ENCODE data around the gene CDKN2AIP.
A peak's percentile ranks its signal among the peaks of the same experiment; 100 is the strongest.
"Not testable (repeated sequence)": the region's sequence is repeated elsewhere in the genome, so short reads cannot be mapped to it uniquely, and the experiment has no call there.

Gene CDKN2AIP

DNA sequence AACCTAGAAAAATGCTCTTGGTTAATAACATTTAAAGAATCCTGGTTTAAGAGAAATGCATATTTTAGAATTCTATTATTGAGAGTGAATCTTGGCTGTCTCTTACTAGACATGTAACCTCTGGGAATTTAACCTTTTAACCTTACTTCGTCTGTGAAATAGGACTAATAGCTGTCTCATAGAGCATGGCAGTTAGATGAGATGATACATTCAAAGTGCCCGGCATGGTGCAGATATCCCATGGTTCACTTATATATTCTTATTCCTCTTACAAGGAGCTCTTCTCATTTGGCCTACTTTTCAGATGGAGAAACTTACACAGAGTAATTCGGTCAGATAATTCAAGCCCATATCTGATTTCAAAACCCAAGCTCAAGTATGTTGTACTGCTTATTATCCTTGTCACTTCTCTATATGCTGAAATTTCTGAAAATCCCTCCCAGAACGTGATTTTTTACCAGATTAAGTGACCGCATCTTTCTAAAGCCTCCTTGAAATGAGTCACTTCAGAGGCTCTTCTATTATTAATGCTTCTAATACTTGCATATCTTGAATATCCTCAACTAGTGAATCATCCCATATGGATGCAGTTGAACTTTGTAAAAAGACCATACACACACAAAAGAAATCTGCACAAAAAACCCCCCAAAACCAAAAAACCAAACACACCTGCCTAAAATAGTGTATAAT, 4.9 kb downstream of the CDKN2AIP start:
- no peak for DNase-seq

DNA sequence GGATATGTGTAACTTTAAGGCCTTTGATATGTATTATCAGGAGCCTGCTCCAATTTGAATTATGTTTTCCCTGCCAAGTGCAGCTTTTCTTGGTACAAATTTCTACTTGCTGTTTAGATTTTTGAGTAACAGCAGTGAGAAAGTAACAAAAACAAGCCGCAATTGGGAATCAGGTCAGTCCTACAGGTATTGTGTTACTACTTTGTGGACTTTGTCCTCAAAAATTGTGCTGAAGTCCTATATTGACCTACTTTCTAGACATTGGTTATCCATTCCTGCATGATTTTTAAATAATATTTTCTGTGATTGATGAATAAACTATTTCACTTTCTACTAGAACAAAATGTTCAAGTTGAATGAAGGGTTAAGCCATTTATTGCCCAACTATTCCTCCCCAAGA, 5.7 kb downstream of the CDKN2AIP start:
- DNase-seq = no peak

DNA sequence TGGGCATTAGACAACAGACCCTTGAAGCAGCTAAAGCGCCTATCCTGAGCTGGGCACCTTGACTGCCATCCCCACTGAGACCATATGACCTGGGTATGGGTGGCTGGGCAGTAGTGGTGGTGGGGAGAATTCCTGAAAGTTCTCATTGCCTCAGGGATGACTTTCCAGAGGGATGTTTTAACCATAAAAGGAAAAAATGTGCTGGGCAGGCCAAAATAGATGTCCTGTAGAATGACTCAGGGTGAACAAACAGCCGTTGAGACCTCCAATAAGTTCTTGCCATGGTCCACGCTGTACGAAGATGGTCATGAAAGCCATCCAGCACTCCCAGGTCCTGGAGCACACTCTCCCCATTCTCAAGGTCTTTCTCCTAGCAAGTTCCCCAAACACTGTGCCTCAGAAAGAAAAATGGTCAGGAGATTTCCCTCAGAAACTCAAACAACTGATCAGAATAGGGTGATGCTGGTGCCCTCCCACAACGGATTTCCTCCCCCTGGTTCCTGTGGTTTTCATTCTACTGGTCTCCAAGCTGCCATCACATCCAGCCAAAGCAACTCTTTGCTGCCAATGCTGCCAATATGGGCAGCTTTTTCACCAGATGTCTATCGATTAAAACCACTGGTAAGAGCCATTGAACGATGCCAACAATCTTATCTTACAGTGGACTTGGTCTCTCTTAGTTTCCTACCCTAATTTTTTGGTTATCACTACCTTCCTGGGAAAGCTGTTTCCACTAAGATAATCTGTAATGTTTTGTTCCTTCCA, 11.2 kb downstream of the CDKN2AIP start:
- no peak for DNase-seq

DNA sequence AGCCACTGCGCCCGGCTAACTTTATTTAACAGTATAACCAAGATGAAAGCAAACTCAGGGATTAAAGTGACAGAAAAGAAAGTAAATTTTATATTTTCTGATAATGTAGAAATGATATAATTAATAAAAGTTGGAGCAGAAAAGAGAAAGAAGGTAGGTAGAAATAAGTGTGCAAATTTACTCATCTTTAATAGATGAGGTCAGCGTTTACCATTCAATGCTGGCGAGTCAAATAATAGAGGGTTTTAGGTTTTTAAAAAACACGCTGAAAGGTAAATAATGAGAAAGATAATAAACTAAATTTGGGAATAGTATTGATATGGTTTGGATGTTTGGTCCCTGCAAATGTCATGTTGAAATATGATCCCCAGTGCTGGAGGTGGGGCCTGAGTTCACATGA, 13.6 kb downstream of the CDKN2AIP start:
- no peak for DNase-seq

DNA sequence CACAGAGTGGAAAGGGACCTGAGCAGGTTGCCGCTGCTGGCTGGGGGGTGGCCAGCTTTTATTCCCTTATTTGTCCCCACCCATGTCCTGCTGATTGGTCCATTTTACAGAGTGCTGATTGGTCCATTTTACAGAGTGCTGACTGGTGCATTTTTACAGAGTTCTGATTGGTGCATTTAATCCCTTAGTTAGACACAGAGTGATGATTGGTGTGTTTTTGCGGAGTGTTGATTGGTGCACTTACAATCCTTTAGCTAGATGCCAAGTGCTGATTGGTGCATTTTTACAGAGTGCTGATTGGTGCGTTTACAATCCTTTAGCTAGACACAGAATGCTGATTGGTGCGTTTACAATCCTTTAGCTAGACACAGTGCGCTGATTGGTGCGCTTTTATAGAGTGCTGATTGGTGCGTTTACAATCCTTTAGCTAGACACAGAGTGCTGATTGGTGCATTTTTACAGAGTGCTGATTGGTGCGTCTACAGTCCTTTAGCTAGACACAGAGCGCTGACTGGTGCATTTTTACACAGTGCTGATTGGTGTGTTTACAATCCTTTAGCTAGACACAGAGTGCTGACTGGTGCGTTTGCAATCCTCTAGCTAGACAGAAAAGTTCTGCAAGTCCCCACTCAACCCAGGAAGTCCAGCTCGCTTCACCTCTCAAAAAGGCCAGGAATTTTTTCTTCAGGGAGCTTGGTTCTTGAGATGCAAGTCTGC, 19.6 kb downstream of the CDKN2AIP start:
- not testable (repeated sequence) for DNase-seq

DNA sequence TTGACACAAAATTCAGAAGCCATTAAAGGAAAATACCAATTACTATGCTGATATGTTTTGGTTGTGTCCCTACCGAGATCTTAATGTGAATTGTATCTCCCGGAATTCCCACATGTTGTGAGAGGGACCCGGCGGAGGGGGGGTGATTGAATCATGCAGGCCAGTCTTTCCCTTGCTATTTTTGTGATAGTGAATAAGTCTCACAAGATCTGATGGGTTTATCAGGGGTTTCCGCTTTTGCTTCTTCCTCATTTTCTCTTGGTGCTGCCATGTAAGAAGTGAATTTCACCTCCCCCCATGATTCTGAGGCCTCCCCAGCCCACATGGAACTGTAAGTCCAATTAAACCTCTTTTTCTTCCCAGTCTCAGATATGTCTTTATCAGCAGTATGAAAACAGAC, 21.4 kb downstream of the CDKN2AIP start:
- DNase-seq = not testable (repeated sequence)

DNA sequence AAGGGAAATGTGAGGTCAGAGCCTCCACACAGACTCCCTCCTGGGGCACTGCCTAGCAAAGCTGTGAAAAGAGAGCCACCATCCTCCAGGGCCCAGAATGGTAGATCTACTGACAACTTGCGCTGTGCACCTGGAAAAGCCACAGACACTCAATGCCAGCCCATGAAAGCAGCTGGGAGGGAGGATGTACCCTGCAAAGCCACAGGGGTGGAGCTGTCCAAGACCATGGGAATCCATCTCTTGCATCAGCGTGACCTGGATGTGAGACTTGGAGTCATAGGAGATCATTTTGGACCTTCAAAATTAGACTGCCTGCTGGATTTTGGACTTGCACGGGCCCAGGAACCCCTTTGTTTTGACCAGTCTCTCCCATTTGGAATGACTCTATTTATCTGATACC, 22.8 kb downstream of the CDKN2AIP start:
- no peak for DNase-seq

DNA sequence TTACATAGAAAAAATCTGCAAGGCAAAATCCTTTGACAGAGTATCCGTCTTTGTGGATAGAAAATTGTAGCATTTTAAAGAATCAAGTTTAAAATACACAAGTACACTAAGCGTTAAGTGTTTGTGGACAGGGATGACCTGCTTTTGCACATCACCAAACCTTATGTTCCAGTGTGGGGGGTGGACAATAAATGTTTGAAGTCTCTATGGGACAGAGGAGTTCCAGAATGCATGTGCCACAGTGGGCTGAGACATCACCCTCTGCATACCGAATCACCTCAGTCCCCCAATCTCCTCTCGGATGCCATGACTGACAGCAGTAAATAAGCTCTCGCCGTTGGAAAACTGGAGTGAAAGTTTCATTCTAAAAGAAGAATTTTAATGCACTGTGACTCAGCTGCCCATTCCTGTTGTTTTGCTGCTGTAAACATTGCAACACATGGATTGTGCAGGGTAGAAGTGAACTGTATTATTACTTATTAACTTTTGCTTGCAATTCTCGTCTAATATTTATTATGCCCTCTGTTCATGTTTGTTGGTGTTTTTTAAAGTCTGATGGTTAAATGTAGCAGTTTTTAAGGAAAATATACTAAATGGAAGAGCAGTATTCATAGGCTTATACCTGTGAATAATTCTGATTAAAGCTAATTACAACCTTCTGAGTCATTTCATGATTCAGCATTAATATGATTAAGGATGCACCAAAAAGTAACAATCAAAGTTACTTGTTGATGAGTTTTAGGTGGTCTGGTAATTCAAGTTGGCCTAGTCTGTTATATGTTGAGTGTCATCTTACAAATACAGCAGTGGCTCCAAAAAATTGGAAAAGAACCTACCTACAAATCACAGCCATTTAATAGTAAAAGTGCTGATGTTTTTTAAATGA, 24.0 kb downstream of the CDKN2AIP start:
- DNase-seq = no peak

DNA sequence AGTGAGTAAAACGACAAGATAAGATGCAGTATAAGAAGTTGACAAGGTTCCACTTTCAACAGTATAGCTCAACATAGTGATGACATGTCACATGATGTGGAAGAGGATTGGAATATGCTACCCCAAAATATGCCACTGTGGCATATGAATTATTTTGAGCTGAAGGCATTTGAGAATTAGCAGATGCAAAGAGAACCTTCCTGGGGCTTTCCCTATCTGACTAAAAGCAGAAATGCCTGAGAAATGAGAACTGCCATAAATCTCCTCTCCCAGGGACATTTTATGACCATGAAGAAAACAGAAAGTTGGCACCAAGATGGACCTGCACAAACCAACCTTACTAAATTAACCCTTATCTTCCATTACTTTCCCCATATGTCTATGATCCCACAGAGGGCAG, 24.8 kb downstream of the CDKN2AIP start:
- DNase-seq = no peak

DNA sequence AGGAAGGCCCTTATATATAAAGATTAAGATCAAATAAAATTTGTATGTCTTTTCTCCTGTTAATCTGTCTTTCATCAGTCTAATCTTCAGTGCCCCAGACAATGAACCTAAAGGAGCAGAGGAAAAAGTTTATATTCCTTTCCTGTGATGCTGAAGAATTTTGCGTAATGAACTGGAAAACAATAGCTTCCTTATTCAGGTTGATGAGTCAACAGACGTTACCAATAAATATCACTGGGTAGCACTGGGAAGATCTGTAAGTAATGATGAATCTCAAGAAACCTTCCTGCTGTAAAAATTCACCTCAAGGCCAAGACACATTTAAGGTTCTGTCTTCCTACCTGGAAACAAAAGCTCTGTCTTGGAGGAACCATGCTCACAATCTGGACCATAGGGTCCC, 25.5 kb downstream of the CDKN2AIP start:
- DNase-seq = no peak

DNA sequence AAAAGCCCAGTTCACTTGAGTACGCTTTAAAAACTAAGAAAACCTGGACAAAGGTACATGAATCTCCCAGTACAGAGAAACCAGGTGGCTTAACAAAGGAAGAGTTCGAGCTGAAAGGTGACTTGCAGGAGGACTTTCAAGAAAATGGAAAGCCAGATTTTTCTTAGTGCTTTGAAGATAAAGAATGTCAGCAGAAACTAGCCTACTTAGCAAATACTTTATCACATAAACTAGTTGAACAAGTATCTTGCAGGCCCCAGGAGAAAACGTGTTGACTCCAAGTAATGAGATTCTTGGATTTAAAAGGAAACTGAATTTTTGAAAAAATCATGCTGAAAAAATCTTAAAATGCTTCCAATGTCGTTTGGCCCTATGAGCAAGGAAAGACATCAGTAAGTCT, 26.4 kb downstream of the CDKN2AIP start:
- no peak for DNase-seq

DNA sequence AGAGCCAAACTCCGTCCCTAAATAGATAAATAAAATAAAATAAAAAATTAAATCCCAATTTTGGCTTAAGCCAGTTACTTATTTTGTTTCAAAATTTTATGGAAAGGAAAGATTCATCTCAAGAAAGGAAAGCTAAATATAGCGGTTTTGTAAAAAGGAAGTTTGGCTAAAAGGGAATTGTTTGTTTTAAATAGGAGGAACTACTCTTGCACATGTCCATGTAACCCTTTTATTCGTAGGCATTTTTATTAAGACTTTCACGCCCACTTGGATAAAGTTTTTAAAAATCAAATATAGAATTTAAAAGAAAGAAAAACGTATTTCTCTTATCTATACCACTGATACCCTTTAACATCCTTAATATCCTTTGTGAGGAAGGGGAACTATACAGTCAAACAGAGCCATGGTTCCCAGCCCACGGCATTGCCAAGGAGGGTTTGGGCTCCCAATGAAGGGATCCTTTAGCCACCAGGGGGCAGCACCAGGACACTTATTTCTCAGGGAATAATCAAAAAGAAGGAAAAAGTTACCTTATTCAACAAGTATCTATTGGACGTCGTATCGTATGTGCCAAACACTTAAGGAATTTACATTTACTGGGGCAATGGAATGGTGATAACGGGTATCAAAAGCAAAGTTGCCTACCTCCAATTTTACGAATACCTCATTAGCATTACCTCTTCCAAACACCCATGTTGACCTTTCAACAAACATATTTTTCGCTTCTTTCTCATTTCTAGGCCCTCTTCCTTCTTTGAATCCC, 27.7 kb downstream of the CDKN2AIP start:
- peak; percentile 20 for DNase-seq

DNA sequence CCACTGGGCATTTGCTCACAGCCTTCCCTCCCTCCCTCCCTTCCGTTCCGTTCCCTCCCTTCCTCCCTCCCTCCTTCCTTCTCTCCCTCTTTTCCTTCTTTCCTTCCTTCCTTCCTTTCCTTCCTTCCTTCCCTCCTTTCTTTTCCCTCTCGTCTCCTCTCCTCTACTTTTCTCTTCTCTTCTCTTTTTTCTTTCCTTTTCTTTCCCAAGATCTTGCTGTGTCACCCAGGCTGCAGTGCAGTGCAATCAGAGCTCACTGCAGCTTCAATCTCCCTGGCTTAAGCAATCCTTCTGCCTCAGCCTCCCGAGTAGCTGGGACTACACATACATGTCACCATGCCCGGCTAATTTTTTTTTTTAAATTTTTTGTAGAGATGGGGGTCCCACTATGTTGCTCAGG, 33.7 kb downstream of the CDKN2AIP start:
- DNase-seq = no peak

DNA sequence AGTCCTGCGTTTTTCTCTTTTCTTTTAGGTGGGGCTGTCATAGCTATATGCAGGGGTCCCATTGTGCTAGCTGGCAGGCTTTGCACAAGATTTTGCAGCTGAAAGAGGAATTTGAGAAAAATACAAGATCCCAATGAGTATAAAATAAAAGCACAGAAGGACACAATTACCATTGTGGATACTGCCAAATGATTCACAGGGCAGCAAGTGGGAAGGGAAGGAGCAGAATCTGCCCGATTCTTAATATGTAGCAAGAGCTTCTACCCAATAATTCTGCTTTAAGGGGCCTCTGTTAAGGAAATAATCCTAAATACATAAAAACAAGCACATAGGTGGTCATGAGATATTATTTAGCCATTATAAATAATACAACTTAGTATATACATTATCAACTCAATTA, 34.5 kb downstream of the CDKN2AIP start:
- DNase-seq = no peak

DNA sequence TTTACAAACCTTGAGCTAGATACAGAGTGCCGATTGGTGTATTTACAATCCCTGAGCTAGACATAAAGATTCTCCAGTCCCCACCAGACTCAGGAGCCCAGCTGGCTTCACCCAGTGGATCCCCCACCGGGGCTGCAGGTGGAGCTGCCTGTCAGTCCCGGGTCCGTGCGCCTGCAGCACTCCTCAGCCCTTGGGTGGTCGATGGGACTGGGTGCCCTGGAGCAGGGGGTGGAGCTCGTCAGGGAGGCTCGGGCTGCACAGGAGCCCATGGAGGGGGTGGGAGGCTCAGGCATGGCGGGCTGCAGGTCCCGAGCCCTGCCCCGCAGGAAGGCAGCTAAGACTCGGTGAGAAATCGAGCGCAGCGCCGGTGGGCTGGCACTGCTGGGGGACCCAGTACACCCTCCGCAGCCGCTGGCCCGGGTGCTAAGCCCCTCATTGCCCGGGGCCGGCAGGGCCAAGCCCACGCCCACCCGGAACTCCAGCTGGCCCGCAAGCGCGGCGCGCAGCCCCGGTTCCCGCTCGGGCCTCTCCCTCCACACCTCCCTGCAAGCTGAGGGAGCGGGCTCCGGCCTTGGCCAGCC, 38.2 kb downstream of the CDKN2AIP start:
- DNase-seq = not testable (repeated sequence)

DNA sequence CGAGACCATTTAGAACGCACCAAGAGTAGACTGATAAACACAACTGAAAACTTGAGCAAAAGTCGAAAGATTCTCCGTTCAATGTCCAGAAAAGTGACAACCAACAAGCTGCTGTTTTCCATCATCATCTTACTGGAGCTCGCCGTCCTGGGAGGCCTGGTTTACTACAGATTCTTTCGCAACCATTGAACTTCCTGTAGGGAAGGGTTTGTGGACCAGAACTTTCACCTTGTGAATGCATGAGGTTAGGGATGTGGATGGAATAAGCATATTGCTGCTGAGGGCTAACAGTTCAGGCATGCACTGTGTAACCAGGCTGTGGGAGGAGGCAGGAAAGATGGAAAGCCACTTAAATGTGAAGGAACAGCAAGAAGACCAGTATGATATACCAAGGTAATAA, 39.6 kb downstream of the CDKN2AIP start:
- DNase-seq = no peak

DNA sequence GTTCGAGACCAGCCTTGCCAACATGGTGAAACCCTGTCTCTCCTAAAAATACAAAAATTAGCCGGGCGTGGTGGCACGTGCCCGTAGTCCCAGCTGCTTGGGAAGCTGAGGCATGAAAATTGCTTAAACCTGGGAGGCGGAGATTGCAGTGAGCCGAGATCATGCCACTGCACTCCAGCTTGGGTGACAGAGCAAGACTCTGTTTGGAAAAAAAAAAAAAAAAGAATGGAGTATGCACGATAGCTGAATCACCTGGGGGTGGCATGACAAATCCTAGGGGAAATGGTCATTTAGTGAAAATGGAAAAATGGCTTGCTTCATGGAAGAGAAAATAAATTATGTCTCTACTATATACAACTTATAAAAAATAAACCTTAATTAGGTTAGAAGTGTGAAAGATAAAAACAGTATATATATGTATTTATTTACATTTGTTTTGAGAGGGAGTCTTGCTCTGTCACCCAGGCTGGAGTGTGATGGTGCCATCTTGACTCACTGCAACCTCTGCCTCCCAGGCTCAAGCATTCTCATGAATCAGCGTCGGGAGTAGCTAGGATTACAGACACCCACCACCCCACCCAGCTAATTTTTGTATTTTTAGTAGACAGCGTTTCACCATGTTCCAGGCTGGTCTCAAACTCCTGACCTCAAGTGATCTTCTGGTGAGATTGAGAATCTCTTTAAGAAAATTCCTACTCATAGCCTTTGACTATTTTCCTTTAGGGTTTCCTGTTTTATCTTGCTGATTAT, 41.1 kb downstream of the CDKN2AIP start:
- no peak for DNase-seq

DNA sequence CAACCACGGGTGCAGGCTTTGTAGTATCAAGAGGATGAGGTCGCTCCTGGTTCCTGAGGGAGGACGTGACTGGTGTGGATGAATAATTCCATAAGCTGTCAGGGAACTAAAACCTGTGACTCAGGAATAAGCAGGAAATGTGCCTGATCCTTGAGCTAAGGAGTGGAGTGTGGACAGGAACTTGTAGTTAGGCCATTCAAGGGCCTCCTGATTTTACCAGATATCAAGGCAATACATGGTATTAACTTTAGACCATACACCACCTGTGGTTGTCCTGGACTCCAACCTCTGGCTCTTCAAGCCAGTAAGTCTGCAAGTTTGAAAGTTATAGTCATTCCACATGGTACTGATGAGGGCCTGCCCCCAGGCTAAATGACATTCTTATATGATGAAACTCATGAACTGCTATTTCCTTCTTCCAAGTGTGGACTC, 48.4 kb downstream of the CDKN2AIP start:
- DNase-seq = no peak

DNA sequence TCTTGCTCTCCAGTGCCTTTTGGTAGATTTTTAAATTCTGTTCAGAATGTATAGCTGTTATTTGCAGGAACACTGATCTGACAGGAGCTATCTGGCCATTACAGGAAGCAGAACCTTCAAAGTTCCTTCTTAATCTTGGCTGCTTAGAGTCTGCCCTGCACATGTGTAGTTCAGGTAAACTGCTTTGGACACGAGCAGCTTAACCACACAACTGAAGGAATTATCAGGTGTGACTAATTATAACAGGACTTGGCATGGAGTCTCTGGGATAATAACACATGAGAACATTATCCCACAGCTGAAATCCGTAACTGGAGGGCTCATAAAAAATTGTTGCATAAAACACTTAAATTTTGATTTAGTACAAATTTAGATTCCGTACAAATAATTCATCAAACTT, 48.8 kb downstream of the CDKN2AIP start:
- no peak for DNase-seq

DNA sequence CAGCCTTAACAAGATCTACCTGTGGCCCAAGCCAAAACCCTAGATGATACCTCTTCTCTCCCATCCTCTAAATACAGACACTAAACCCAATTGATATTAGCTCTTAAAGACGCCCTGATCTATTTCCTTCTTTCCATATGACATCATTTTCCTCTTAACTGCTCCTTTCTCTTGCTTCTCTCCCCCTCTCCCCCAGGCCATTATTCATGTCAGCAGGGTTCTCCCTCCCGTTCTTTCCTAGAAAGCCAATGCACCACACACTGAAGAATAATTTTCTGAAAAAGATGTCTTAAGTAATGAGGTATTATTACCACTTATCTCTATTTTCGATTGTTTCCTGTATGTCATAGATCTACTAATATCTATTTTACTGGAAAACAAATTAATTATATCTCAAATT, 50.7 kb downstream of the CDKN2AIP start:
- DNase-seq = no peak
